NCI-H2107 (cell line): ENCODE data around the gene GIMAP2.

Experiments
- DNase-seq: peaks from one replicate; lab custom pipeline; 2025; lab: John Stamatoyannopoulos, UW

GIMAP2 gene

GRCh38 chr7:150733482-150734095, 48.1 kb downstream of the GIMAP2 start:
- no peak for DNase-seq

GRCh38 chr7:150734254-150734653, 48.7 kb downstream of the GIMAP2 start:
- DNase-seq, result no peak

DNA sequence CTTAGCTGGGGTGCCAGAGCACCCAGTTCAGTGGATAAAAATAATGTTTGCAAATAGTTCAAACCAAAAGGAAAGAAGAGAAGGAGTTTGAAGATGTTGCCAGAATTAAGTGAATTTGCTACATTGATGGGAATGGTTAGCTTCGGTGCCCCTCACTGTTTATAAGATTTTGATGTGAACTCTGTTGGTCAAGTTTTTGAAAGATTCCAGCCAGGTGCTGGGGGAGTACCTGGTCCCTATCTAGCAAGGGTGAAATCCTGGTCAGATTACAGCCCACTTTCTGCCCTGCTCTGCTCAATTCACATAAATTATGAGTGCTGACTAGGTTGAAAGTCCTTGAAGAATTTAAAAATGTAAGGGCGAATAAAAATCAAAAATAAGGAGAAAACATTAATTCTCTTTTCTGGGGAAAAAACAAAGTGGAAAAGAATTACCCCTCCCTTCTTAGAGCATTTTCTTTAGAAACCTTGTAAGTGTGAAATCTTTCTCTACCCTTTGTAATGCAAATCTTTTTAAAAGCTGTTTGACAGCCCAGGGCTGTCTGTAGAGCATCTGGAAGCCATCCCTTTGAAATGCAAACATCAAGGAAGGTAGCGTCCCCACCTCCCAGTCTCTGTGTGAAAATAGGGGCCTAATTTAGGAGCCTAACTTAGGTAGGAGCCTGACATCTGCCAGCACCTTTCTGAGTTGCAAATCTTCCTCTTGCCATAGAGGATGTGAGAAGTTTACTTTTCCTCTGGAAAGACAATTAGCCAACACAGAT, 50.3 kb downstream of the GIMAP2 start:
- no peak for DNase-seq

- no peak for DNase-seq
These were observed 51.4 kb downstream of the GIMAP2 start for GRCh38 chr7:150736864-150737263.

DNA sequence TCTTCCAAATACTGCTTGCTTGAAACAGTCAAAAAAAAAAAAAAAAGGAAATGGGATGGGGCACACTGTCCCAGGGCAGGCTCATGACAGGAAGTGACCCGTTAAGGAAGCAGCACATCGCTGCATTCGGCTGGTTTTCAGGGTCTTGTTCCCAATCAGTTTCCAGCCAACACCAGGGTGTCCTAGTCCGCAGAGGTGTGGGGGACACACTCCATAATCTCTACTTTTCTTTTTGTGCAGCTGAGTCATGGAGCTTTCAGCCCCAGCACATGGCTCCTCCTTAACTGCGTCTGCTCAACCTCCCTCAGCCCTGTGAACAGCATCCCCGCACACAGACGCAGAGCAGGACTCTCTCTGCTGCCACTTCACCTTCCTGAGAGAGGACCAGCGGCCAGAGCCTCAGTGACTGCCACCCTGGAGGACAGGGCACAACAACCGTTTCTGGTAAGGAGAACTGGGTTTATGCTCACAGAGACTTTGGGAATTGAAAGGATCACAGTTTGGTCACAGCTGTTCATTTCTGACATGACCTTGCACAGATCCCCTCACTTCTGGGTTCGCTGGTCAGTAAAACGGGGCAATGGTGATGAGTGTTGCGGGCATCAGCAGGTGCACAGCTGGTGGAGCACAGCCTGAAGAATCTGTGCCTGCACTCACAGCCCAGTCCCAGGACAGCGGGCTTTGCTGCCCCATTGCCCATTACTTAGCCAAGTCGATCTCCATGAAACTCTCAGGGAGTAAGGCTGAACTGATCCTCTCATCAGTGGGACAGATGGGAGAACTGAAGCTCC, 52.0 kb downstream of the GIMAP2 start, which contains the start of gene GIMAP5:
GIMAP5 (plus strand) TSS at position 154 of the 791 bp plus-strand sequence. CDS start 3,467 bp downstream, outside the sequence.
- no peak for DNase-seq

- DNase-seq, result no peak
These were observed 52.6 kb downstream of the GIMAP2 start for GRCh38 chr7:150738092-150738491.

DNA sequence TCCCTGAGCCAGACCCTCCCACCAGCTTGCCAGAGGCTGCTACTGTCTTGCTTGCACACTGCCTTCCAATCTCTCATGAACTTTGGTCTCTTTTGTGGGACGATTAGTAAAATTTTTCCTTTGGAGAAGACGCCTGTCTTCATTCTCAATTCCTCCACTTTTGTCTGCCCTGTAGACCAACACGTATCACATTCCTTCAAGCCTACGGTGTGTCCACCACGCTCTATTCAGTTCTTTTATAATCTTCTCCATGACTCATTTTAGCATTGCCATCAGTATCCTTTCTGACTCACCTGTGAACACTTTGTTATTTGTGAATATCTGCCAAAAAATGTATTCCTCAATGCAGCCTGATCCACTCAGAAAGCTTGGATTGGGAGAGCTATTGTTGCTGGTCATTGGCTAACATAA, 53.1 kb downstream of the GIMAP2 start:
- DNase-seq, result no peak

- DNase-seq, result no peak
These were observed 53.5 kb downstream of the GIMAP2 start for GRCh38 chr7:150739033-150739432.

DNA sequence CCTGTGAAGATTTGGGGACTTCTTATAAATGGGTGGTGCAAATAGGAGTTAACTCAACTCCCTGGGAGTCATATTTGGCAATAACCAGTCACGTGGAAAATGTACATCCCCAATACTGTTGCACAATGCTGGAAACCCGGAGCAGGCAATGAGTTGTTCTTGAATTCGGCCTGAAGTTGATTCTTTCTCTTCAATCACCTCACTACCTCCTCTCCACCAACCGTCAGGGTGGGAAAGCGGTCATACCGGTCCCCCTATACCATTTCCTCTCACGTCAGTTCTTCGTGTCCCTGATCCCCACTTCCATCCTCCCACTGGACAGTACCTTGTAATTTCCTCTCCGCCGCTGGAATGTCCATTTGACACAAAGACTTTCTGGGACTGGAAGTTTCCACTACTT, 54.5 kb downstream of the GIMAP2 start:
- no peak for DNase-seq

- DNase-seq, result no peak
These were observed 56.9 kb downstream of the GIMAP2 start for GRCh38 chr7:150742286-150742968.
